Endodermal cell (in vitro differentiated cells): ENCODE measurements around the gene TMEM120A. TPM values are rescaled to one million over a fixed set of nuclear protein-coding genes. Genes with fewer than 3 reads are reported as not detected.

ENCODE experiments used
- DNase-seq: peaks from one replicate; pipeline ENCODE4 v3.0.0-alpha.2; 2017
- H3K27ac ChIP-seq: 2 replicates; pipeline ENCODE4 v1.5.1; 2013; ENCODE audit warnings: mild to moderate bottlenecking, low read depth, low read length, moderate library complexity
- H3K27me3 ChIP-seq: 2 replicates; pipeline ENCODE4 v1.6.1; 2013; ENCODE audit warnings: mild to moderate bottlenecking, low read length, moderate library complexity; ENCODE audit not compliant: insufficient read depth, control insufficient read depth, poor library complexity, severe bottlenecking
- H3K36me3 ChIP-seq: 2 replicates; pipeline ENCODE4 v1.7.0; 2013; ENCODE audit warnings: mild to moderate bottlenecking, low read length, moderate library complexity; ENCODE audit not compliant: control insufficient read depth, insufficient read depth
- H3K4me1 ChIP-seq: one replicate; pipeline ENCODE4 v1.7.0; 2013; ENCODE audit warnings: low read length; ENCODE audit not compliant: control insufficient read depth, insufficient read depth
- H3K4me3 ChIP-seq: 2 replicates; pipeline ENCODE4 v1.5.1; 2013; ENCODE audit warnings: mild to moderate bottlenecking, low read length, moderate library complexity
- H3K9ac ChIP-seq: 2 replicates; pipeline ENCODE4 v1.6.1; 2013; ENCODE audit warnings: mild to moderate bottlenecking, low read length, moderate library complexity; ENCODE audit not compliant: poor library complexity, severe bottlenecking; ENCODE audit errors: extremely low read depth
- H3K9me3 ChIP-seq: 2 replicates; pipeline ENCODE4 v1.6.1; 2013; ENCODE audit warnings: mild to moderate bottlenecking, low read length, moderate library complexity; ENCODE audit not compliant: control insufficient read depth
- H3K27ac Mint-ChIP-seq: 2 replicates; pipeline ENCODE4 v1.8.0; 2020; ENCODE audit warnings: mixed read lengths
- H3K27me3 Mint-ChIP-seq: 2 replicates; pipeline ENCODE4 v1.8.0; 2021; ENCODE audit warnings: mild to moderate bottlenecking, mixed read lengths; ENCODE audit not compliant: insufficient read depth
- H3K36me3 Mint-ChIP-seq: 2 replicates; pipeline ENCODE4 v1.8.0; 2020; ENCODE audit warnings: low read depth, mixed read lengths
- H3K4me1 Mint-ChIP-seq: 2 replicates; pipeline ENCODE4 v1.8.0; 2020; ENCODE audit warnings: mixed read lengths
- H3K4me3 Mint-ChIP-seq: 2 replicates; pipeline ENCODE4 v1.8.0; 2020; ENCODE audit warnings: mild to moderate bottlenecking, moderate library complexity, mixed read lengths
- H3K9me3 Mint-ChIP-seq: 2 replicates; pipeline ENCODE4 v1.8.0; 2020; ENCODE audit warnings: mild to moderate bottlenecking, mixed read lengths
- CTCF ChIP-seq: fragments of 200-600 bp; sonication (generic); conservative IDR thresholded peaks from 2 replicates; pipeline ENCODE4 v1.5.0; 2021; ENCODE audit warnings: antibody characterized with exemption, mild to moderate bottlenecking
- WGBS, 2 experiments: methylation state at CpG; one replicate each; pipeline versions ENCODE4 v1.1.5 to v1.1.7; 2013; ENCODE audit warnings: missing lambda C conversion rate in 2 of 2, mixed read lengths in 1 of 2; ENCODE audit not compliant: insufficient coverage in 1 of 2, insufficient read length in 1 of 2; 5-methylcytosine and 5-hydroxymethylcytosine counted together
- total RNA-seq, 2 donors: library from RNA; stranded (reverse); fragmentation: NEBNext Ultra II Directional in 1 of 2; extraction: Animal tissue kit (Norgen Biotek cat#: 25700) in 1 of 2; gene quantifications; 2 replicates in 1 of 2; 3 replicates in 1 of 2; pipeline ENCODE4 v1.2.1, GENCODE V29; 2021

TMEM120A gene
- total RNA-seq, 2 donors from 2014 or later = 18.8 to 19.1 TPM

DNA sequence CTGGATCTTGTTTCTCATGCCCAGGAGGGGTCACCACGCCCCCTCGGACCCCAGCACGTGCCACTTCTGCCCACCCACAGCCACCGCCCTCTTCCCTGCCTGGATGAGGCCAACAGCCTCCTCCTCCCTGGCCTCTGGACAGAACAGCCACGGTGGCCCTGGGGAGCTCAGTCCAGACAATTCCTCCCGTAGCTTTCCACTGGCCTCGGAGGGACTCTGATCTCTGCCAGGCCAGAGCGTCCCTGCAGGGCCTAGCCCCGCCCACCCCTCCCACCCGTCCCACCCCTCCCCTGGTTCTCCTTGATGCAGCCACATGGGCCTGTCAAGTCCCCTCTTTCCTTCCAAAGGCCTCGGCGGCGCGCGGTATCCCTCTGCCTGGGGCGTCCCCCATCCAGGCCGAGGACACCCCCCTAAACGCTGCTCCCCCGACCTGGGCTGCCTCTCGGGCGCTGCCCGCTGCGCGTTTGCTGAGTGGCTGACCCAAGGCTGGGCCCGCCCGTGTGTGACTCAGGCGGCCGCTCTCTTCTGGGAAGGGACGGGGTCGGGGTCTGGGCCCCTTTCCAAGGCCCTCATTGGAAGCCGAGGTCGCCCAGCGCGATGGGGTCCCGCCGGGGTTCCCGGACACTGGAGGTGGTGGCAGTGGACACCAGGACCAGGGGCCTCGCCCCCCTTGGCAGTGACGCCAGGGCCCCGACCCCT is 557 bp downstream of the TMEM120A start:
- Mint-ChIP-seq H3K9me3 (no peaks in the 10 kb centered on the region), H3K4me1 (peaks cover 22% of the 10 kb centered on the region), H3K27ac (peak overlapping the region; percentile 79), H3K36me3 (peaks cover 31% of the 10 kb centered on the region), H3K27me3 (no peaks in the 10 kb centered on the region), H3K4me3 (peak overlapping the region; percentile 54)
- 4 to 5% methylated on average over 13 to 38 of the region's 40 CpGs for WGBS, 2 experiments
- Histone ChIP-seq H3K4me1 (peaks cover 9% of the 10 kb centered on the region), H3K9ac (peak overlapping the region; percentile 38), H3K4me3 (peak overlapping the region; percentile 83), H3K9me3 (no peaks in the 10 kb centered on the region), H3K36me3 (peaks cover 13% of the 10 kb centered on the region), H3K27ac (peak overlapping the region; percentile 73), H3K27me3 (no peaks in the 10 kb centered on the region)
- no peak for TF ChIP-seq CTCF
- peak; percentile 92 for DNase-seq

DNA sequence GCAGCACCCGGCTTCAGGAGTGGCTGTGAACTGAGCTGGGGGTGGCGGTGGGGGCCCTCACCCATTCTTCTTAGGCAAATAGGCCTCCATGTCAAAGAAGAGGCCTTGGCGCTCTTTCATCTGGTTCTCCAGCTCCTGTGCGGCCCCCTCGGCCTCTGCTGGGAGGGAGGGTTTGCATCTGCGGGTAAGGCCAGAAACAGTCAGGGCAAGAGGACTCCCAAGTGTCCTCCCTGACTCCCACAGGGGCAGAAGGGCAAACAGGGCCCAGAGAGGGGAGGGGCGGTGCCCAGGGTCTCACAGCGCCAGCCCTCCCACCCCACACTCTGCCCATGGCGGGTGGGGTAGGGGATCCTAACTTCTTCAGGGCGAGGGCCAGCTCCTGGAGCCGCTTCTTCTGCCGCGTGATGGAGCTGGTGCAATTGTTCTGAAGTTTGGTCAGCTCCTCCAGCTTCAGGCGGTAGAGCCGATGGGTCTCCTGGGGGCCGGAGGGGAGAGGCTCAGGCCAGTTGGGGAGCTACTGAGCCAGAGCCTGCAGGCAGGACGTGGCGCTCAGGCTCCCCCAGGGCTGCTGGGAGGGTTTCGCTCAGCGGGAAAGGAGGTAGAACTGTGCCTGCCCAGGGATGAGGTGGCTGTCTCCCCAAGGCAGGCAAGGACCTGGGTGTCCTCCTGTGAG is 2.2 kb downstream of the TMEM120A start:
- no peak overlapping the region for H3K4me3 ChIP-seq
- H3K27me3 ChIP-seq = no peaks in the 10 kb centered on the region
- H3K4me1 ChIP-seq = peaks cover 9% of the 10 kb centered on the region
- H3K36me3 ChIP-seq = peaks cover 13% of the 10 kb centered on the region
- no peak overlapping the region for H3K9ac ChIP-seq
- Mint-ChIP-seq H3K36me3 (peaks cover 22% of the 10 kb centered on the region), H3K4me3 (no peak overlapping the region), H3K27ac (no peak overlapping the region), H3K4me1 (peaks cover 22% of the 10 kb centered on the region), H3K9me3 (no peaks in the 10 kb centered on the region), H3K27me3 (no peaks in the 10 kb centered on the region)
- no peak for TF ChIP-seq CTCF
- H3K9me3 ChIP-seq = no peaks in the 10 kb centered on the region
- WGBS, 2 experiments = 91 to 92% methylated on average over 6 to 20 of the region's 20 CpGs
- DNase-seq = peak; percentile 51
- no peak overlapping the region for H3K27ac ChIP-seq

DNA sequence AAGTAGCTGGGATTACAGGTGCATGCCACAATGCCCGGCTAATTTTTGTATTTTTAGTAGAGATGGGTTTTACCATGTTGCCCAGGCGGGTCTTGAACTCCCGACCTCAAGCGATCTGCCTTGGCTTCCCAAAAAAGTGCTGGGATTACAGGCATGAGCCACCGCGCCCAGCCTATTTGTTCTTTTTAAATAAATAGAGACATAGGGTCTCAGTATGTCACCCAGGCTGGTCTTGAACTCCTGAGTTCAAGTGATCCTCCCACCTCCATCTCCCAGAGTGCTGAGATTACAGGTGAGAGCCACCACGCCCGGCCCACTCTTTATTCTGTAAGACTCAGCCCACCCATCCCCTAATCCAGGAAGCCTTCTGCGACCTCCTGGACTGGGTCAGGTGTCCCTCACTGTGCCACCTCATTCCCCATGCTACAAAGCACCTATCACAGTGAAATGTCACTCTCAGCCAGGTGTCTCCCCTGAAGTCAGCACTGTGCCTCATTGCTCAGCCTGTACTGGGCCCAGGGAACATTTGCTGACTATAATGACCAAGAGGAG is 2.8 kb downstream of the TMEM120A start:
- Histone ChIP-seq H3K4me1 (peaks cover 9% of the 10 kb centered on the region), H3K4me3 (no peak overlapping the region), H3K36me3 (peaks cover 15% of the 10 kb centered on the region), H3K27me3 (no peaks in the 10 kb centered on the region), H3K9me3 (no peaks in the 10 kb centered on the region), H3K27ac (no peak overlapping the region), H3K9ac (no peak overlapping the region)
- Mint-ChIP-seq H3K27ac (no peak overlapping the region), H3K9me3 (no peaks in the 10 kb centered on the region), H3K4me1 (peaks cover 22% of the 10 kb centered on the region), H3K27me3 (no peaks in the 10 kb centered on the region), H3K36me3 (peaks cover 23% of the 10 kb centered on the region), H3K4me3 (no peak overlapping the region)
- TF ChIP-seq CTCF = no peak
- WGBS, 2 experiments = 95 to 100% methylated on average over 4 to 9 of the region's 9 CpGs
- peak; percentile 47 for DNase-seq
